ENCODE measurements around the gene LOXL4.
A peak's percentile ranks its signal among the peaks of the same experiment; 100 is the strongest.

LOXL4 gene

DNA sequence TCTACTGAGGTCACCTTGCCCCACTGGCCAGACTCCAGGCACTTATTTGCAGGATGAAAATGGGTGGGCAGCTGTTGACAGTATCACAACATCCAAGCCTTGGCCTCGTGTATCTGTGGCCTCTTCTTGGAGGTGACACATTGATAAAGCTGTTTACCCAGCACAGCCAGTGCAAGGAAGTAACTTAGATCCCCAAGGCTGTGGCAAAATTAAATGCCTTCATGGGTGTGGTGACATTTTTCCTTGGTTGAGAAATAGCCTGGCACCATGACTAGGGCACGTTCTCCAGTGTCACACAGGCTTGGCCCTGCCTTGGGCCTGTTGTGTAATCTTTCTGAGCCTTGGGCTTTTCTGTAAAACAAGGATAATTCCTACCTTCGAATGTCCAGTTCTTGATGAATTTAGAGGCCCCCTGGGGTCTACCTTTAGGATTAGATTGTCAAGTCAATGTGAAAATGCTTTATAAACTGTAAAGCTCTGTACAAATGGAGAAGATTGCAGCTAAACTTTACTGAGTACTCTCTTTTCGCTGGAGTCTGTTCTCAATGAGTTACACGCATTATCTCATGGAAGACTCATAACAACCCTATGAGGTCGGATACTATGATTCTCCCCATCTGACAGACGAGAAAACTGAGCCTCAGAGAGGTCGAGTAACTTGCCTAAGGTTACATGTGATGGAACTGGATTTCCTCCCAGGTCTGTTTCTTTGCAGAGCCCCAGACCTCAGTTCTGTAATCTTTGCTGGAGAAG, 46.7 kb upstream of the LOXL4 start:
- peak; percentile 20 to 25 for DNase-seq (ENCODE audit: low read depth in 1 of 2, low spot score in 1 of 2)
- TF ChIP-seq, protein P1, sequence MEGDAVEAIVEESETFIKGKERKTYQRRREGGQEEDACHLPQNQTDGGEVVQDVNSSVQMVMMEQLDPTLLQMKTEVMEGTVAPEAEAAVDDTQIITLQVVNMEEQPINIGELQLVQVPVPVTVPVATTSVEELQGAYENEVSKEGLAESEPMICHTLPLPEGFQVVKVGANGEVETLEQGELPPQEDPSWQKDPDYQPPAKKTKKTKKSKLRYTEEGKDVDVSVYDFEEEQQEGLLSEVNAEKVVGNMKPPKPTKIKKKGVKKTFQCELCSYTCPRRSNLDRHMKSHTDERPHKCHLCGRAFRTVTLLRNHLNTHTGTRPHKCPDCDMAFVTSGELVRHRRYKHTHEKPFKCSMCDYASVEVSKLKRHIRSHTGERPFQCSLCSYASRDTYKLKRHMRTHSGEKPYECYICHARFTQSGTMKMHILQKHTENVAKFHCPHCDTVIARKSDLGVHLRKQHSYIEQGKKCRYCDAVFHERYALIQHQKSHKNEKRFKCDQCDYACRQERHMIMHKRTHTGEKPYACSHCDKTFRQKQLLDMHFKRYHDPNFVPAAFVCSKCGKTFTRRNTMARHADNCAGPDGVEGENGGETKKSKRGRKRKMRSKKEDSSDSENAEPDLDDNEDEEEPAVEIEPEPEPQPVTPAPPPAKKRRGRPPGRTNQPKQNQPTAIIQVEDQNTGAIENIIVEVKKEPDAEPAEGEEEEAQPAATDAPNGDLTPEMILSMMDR (IDR thresholded peaks at IDR 0.05; ENCODE audit: insufficient read depth, low read length), result no peak
- Histone ChIP-seq H3K27ac (replicated peaks) (no peak overlapping the region), H3K27me3 (ENCODE audit: insufficient read depth, poor library complexity, severe bottlenecking) (no peaks in the 10 kb centered on the region), H3K4me3 (replicated peaks; ENCODE audit: insufficient read depth, low read length) (no peak overlapping the region)

DNA sequence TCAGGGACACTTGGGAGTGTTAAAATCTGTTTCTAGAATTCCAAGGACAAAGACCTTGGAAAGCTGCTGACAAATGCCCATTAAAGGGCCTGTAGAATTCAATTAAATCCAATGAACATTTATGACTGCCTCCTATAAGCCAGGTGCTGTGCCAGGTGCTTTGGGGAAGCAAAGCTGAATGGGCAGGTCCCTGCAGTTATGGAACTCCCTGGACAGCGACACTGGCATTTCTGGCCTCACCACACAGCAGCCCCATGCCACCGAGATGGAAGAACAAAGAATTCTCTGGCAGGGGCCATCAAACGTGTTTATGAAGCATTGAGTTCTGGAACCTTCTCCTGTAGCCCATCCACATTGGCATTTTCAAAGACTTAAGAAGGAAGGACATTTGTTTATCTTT, 45.6 kb upstream of the LOXL4 start:
- H3K4me3 ChIP-seq (replicated peaks; ENCODE audit: insufficient read depth, low read length), result no peak overlapping the region
- TF ChIP-seq, protein P2, sequence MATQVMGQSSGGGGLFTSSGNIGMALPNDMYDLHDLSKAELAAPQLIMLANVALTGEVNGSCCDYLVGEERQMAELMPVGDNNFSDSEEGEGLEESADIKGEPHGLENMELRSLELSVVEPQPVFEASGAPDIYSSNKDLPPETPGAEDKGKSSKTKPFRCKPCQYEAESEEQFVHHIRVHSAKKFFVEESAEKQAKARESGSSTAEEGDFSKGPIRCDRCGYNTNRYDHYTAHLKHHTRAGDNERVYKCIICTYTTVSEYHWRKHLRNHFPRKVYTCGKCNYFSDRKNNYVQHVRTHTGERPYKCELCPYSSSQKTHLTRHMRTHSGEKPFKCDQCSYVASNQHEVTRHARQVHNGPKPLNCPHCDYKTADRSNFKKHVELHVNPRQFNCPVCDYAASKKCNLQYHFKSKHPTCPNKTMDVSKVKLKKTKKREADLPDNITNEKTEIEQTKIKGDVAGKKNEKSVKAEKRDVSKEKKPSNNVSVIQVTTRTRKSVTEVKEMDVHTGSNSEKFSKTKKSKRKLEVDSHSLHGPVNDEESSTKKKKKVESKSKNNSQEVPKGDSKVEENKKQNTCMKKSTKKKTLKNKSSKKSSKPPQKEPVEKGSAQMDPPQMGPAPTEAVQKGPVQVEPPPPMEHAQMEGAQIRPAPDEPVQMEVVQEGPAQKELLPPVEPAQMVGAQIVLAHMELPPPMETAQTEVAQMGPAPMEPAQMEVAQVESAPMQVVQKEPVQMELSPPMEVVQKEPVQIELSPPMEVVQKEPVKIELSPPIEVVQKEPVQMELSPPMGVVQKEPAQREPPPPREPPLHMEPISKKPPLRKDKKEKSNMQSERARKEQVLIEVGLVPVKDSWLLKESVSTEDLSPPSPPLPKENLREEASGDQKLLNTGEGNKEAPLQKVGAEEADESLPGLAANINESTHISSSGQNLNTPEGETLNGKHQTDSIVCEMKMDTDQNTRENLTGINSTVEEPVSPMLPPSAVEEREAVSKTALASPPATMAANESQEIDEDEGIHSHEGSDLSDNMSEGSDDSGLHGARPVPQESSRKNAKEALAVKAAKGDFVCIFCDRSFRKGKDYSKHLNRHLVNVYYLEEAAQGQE (IDR thresholded peaks at IDR 0.05; ENCODE audit: insufficient replicate concordance, low read depth), result peak; percentile 37
- TF ChIP-seq GABPA (IDR thresholded peaks at IDR 0.05; ENCODE audit: low read depth), result no peak
- H3K27ac ChIP-seq (replicated peaks), result no peak overlapping the region
- DNase-seq (ENCODE audit: low read depth in 1 of 2, low spot score in 1 of 2), result no peak
- no peaks in the 10 kb centered on the region for H3K27me3 ChIP-seq (ENCODE audit: insufficient read depth, poor library complexity, severe bottlenecking)

GRCh38 chr10:98312822-98313221, 44.8 kb upstream of the LOXL4 start:
- Histone ChIP-seq H3K27me3 (ENCODE audit: insufficient read depth, poor library complexity, severe bottlenecking) (peaks cover 2% of the 10 kb centered on the region), H3K4me3 (replicated peaks; ENCODE audit: insufficient read depth, low read length) (no peak overlapping the region), H3K27ac (replicated peaks) (no peak overlapping the region)
- DNase-seq (ENCODE audit: low read depth in 1 of 2, low spot score in 1 of 2), result no peak
- TF ChIP-seq GABPA (IDR thresholded peaks at IDR 0.05; ENCODE audit: low read depth), result no peak
- TF ChIP-seq, protein P2 (IDR thresholded peaks at IDR 0.05; ENCODE audit: insufficient replicate concordance, low read depth), result no peak
- TF ChIP-seq, protein P1 (IDR thresholded peaks at IDR 0.05; ENCODE audit: insufficient read depth, low read length), result no peak
- TF ChIP-seq SPI1 (IDR thresholded peaks at IDR 0.05; ENCODE audit: borderline replicate concordance, low read depth), result no peak
- no peak for TF ChIP-seq POLR2AphosphoS5 (IDR thresholded peaks at IDR 0.05; ENCODE audit: low read depth)

DNA sequence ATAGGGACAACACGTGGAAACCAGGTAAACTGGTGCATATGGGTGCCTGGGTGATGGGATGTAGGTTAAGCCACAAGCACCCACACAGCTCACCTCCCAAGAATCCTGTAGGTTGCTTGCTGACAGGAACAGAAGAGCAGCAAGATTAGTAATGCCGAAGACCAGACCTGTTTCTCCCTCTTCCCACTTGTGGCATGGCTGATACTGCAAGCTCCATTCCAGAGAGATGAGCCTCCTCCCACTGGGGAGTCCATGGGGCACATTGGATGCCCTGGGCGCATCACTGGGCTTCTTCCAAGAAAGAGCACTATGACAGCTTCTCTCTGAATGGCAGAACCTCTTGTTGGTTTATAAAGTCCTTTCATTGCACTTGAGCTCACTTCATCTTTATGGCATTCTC, 44.4 kb upstream of the LOXL4 start:
- H3K4me3 ChIP-seq (replicated peaks; ENCODE audit: insufficient read depth, low read length), result no peak overlapping the region
- no peak for TF ChIP-seq GABPA (IDR thresholded peaks at IDR 0.05; ENCODE audit: low read depth)
- TF ChIP-seq, protein P2 (IDR thresholded peaks at IDR 0.05; ENCODE audit: insufficient replicate concordance, low read depth), result no peak
- TF ChIP-seq, protein P1 (IDR thresholded peaks at IDR 0.05; ENCODE audit: insufficient read depth, low read length), result no peak
- TF ChIP-seq SPI1 (IDR thresholded peaks at IDR 0.05; ENCODE audit: borderline replicate concordance, low read depth), result no peak
- no peak for TF ChIP-seq POLR2AphosphoS5 (IDR thresholded peaks at IDR 0.05; ENCODE audit: low read depth)
- H3K27me3 ChIP-seq (ENCODE audit: insufficient read depth, poor library complexity, severe bottlenecking), result peaks cover 2% of the 10 kb centered on the region
- no peak for DNase-seq (ENCODE audit: low read depth in 1 of 2, low spot score in 1 of 2)
- H3K27ac ChIP-seq (replicated peaks), result no peak overlapping the region
